Fibroblast of lung (primary cell): ENCODE results near the gene SNRNP25. TPM values are rescaled to one million over a fixed set of nuclear protein-coding genes. Genes with fewer than 3 reads are reported as not detected.

ENCODE experiments used
- DNase-seq, 2 donors: peaks; one replicate each; pipeline versions ENCODE4 v3.0.0 to v3.0.0-alpha.2; 2010; ENCODE audit warnings: low read depth in 2 of 2
- H2AFZ ChIP-seq: 2 replicates; pipeline ENCODE4 v1.5.1; 2012; ENCODE audit warnings: low read length, control low read depth, inconsistent platforms
- H3K27ac ChIP-seq: 2 replicates; pipeline ENCODE4 v1.5.1; 2011; ENCODE audit warnings: low read length, control low read depth; ENCODE audit not compliant: insufficient read depth
- H3K27me3 ChIP-seq: 2 replicates; pipeline ENCODE4 v1.5.1; 2011; ENCODE audit warnings: mild to moderate bottlenecking, low read length; ENCODE audit not compliant: control insufficient read depth, insufficient read depth
- H3K36me3 ChIP-seq: 2 replicates; pipeline ENCODE4 v1.5.1; 2011; ENCODE audit warnings: low read length; ENCODE audit not compliant: control insufficient read depth, insufficient read depth
- H3K4me1 ChIP-seq: 2 replicates; pipeline ENCODE4 v1.5.1; 2011; ENCODE audit warnings: low read length; ENCODE audit not compliant: control insufficient read depth, insufficient read depth; ENCODE audit errors: extremely low read depth
- H3K4me2 ChIP-seq: 2 replicates; pipeline ENCODE4 v1.5.1; 2011; ENCODE audit warnings: low read length, control low read depth; ENCODE audit not compliant: insufficient read depth; ENCODE audit errors: extremely low read depth
- H3K4me3 ChIP-seq, 4 experiments: fragments of 200-600 bp in 1 of 4; sonication (generic) in 1 of 4; replicated peaks in 1 of 4; 2 replicates each; pipeline ENCODE4 v1.5.1; 2011 to 2016; ENCODE audit warnings: low read length in 4 of 4, low read depth in 3 of 4, mild to moderate bottlenecking in 3 of 4, control low read depth in 2 of 4, inconsistent platforms in 1 of 4, mixed read lengths in 1 of 4; ENCODE audit not compliant: insufficient read depth in 1 of 4; ENCODE audit errors: control extremely low read depth in 1 of 4
- H3K79me2 ChIP-seq: 2 replicates; pipeline ENCODE4 v1.5.1; 2012; ENCODE audit warnings: mild to moderate bottlenecking, low read length, inconsistent platforms; ENCODE audit not compliant: control insufficient read depth, insufficient read depth
- H3K9ac ChIP-seq: 2 replicates; pipeline ENCODE4 v1.5.1; 2011; ENCODE audit warnings: mild to moderate bottlenecking, low read length, control low read depth; ENCODE audit not compliant: insufficient read depth
- H3K9me3 ChIP-seq: 2 replicates; pipeline ENCODE4 v1.5.1; 2012; ENCODE audit warnings: low read depth, low read length; ENCODE audit not compliant: control insufficient read depth, insufficient read depth
- H4K20me1 ChIP-seq: 2 replicates; pipeline ENCODE4 v1.5.1; 2011; ENCODE audit warnings: low read length; ENCODE audit not compliant: control insufficient read depth, insufficient read depth; ENCODE audit errors: extremely low read depth
- EZH2 ChIP-seq: IDR thresholded peaks from 2 replicates; pipeline ENCODE4 v1.5.1; 2012; ENCODE audit warnings: low read length, control low read depth, mild to moderate bottlenecking; ENCODE audit errors: missing control alignments
- polyA plus RNA-seq, 2 donors: library from polyadenylated mRNA; depleted of rRNA in 1 of 2; stranded (reverse) in 1 of 2; unstranded in 1 of 2; fragments of >200 nt; gene quantifications; 2 replicates each; pipeline ENCODE4 v1.2.1, GENCODE V29; 2011 to 2012; ENCODE audit warnings: missing spikeins in 1 of 2
- total RNA-seq: library from RNA; depleted of rRNA; stranded (reverse); fragments of >200 nt; gene quantifications from 2 replicates; pipeline ENCODE4 v1.2.1, GENCODE V29; 2014
- TF ChIP-seq, protein P1 (sequence below), 2 donors: IDR thresholded peaks in 1 of 2; conservative IDR thresholded peaks in 1 of 2; 1 replicate in 1 of 2; 2 replicates in 1 of 2; pipeline ENCODE4 v1.5.1; 2011 to 2012; ENCODE audit warnings: low read length in 2 of 2, control low read depth in 1 of 2, inconsistent platforms in 1 of 2, low read depth in 1 of 2, mild to moderate bottlenecking in 1 of 2

SNRNP25 gene
- total and polyA plus RNA-seq, 2 donors (not counting 1 experiment from before 2014, with no cell fraction given): 20.5 to 25.9 TPM

DNA sequence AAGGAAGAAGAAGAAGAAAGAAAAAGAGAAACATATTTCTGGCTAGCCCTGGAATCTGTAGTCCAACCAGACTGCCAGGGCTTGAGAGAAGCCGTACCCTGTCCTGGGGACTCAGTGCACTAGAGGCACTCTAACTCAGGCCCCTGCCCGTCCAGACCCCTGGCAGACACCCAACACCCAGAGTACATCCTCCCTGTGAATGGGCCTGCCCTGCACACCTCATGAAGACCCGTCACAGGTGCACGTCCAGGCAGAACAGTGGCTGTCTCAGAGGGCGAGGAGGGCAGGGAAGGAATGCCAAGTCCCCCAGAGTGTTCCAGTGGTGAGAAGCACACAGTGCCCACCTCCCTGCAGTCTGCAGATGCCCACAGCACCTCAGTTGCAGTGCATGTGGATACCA, 47.4 kb downstream of the SNRNP25 start:
- H4K20me1 ChIP-seq: no peaks in the 10 kb centered on the region
- H3K79me2 ChIP-seq: no peaks in the 10 kb centered on the region
- no peaks in the 10 kb centered on the region for H3K9me3 ChIP-seq
- no peak overlapping the region for H3K4me3 ChIP-seq
- DNase-seq: no peak
- no peak overlapping the region for H3K9ac ChIP-seq
- no peak for TF ChIP-seq EZH2
- TF ChIP-seq, protein P1, sequence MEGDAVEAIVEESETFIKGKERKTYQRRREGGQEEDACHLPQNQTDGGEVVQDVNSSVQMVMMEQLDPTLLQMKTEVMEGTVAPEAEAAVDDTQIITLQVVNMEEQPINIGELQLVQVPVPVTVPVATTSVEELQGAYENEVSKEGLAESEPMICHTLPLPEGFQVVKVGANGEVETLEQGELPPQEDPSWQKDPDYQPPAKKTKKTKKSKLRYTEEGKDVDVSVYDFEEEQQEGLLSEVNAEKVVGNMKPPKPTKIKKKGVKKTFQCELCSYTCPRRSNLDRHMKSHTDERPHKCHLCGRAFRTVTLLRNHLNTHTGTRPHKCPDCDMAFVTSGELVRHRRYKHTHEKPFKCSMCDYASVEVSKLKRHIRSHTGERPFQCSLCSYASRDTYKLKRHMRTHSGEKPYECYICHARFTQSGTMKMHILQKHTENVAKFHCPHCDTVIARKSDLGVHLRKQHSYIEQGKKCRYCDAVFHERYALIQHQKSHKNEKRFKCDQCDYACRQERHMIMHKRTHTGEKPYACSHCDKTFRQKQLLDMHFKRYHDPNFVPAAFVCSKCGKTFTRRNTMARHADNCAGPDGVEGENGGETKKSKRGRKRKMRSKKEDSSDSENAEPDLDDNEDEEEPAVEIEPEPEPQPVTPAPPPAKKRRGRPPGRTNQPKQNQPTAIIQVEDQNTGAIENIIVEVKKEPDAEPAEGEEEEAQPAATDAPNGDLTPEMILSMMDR (conservative IDR thresholded peaks at IDR 0.05 in 1 of 2, IDR thresholded peaks at IDR 0.05 in 1 of 2; ENCODE audit: low read depth in 1 of 2, low read length in 2 of 2): no peak
- no peak overlapping the region for H2AFZ ChIP-seq
- peaks cover 12% of the 10 kb centered on the region for H3K36me3 ChIP-seq
- H3K4me2 ChIP-seq: no peak overlapping the region
- H3K27ac ChIP-seq: no peak overlapping the region
- H3K4me1 ChIP-seq: peaks cover 21% of the 10 kb centered on the region
- no peaks in the 10 kb centered on the region for H3K27me3 ChIP-seq

GRCh38 chr16:101586-101985, 48.0 kb downstream of the SNRNP25 start:
- no peaks in the 10 kb centered on the region for H3K9me3 ChIP-seq

GRCh38 chr16:102060-102855, 48.6 kb downstream of the SNRNP25 start:
- Histone ChIP-seq H3K9ac (no peak overlapping the region), H3K27ac (peak overlapping the region; percentile 61)
- TF ChIP-seq EZH2: no peak
- TF ChIP-seq, protein P1 (conservative IDR thresholded peaks at IDR 0.05 in 1 of 2, IDR thresholded peaks at IDR 0.05 in 1 of 2; ENCODE audit: low read depth in 1 of 2, low read length in 2 of 2): no peak

More at GRCh38 chr16:101586-101985, 48.0 kb downstream of the SNRNP25 start:
- no peaks in the 10 kb centered on the region for H3K27me3 ChIP-seq
- H4K20me1 ChIP-seq: no peaks in the 10 kb centered on the region
- no peak for DNase-seq
- H3K9ac ChIP-seq: peak overlapping the region; percentile 16
- no peak overlapping the region for H2AFZ ChIP-seq
- no peak overlapping the region for H3K4me3 ChIP-seq
- peaks cover 21% of the 10 kb centered on the region for H3K4me1 ChIP-seq
- H3K79me2 ChIP-seq: no peaks in the 10 kb centered on the region
- H3K27ac ChIP-seq: peak overlapping the region; percentile 61
- no peak overlapping the region for H3K4me2 ChIP-seq
- H3K36me3 ChIP-seq: peaks cover 12% of the 10 kb centered on the region
- TF ChIP-seq, protein P1 (conservative IDR thresholded peaks at IDR 0.05 in 1 of 2, IDR thresholded peaks at IDR 0.05 in 1 of 2; ENCODE audit: low read depth in 1 of 2, low read length in 2 of 2): no peak
- no peak for TF ChIP-seq EZH2

More at GRCh38 chr16:102060-102855, 48.6 kb downstream of the SNRNP25 start:
- Histone ChIP-seq H3K9me3 (no peaks in the 10 kb centered on the region), H3K4me2 (peak overlapping the region; percentile 62), H3K36me3 (peaks cover 12% of the 10 kb centered on the region), H4K20me1 (no peaks in the 10 kb centered on the region), H3K27me3 (no peaks in the 10 kb centered on the region), H3K79me2 (no peaks in the 10 kb centered on the region), H3K4me1 (peaks cover 24% of the 10 kb centered on the region), H3K4me3 (no peak overlapping the region), H2AFZ (no peak overlapping the region)
- DNase-seq: peak; percentile 65 to 94
